Mesenchymal stem cell (in vitro differentiated cells and primary cell): Measurements from ENCODE around the gene S100A5.
A peak's percentile ranks its signal among the peaks of the same experiment; 100 is the strongest.

ENCODE experiments used
- DNase-seq: peaks from one replicate; pipeline ENCODE4 v3.0.0-alpha.2; 2013
- H2AFZ ChIP-seq: one replicate; pipeline ENCODE4 v1.6.1; 2013; ENCODE audit warnings: low read depth, mild to moderate bottlenecking, control low read depth, inconsistent platforms, low read length, moderate library complexity
- H2AK5ac ChIP-seq: 2 replicates; pipeline ENCODE4 v1.6.1; 2013; ENCODE audit warnings: low read length, moderate library complexity, mild to moderate bottlenecking, inconsistent platforms; ENCODE audit not compliant: severe bottlenecking
- H2BK120ac ChIP-seq: one replicate; pipeline ENCODE4 v1.6.1; 2013; ENCODE audit warnings: low read depth, mild to moderate bottlenecking, inconsistent platforms, low read length, moderate library complexity
- H2BK12ac ChIP-seq, 2 experiments: one replicate each; pipeline ENCODE4 v1.6.1; 2013; ENCODE audit warnings: inconsistent platforms in 2 of 2, low read length in 2 of 2, mild to moderate bottlenecking in 2 of 2, moderate library complexity in 2 of 2, control low read depth in 1 of 2
- H2BK15ac ChIP-seq: one replicate; pipeline ENCODE4 v1.6.1; 2013; ENCODE audit warnings: mild to moderate bottlenecking, low read depth, inconsistent platforms; ENCODE audit not compliant: poor library complexity, severe bottlenecking
- H2BK5ac ChIP-seq: 2 replicates; pipeline ENCODE4 v1.6.1; 2013; ENCODE audit warnings: low read depth, mild to moderate bottlenecking, low read length, control low read depth, inconsistent platforms; ENCODE audit not compliant: poor library complexity, severe bottlenecking
- H3K14ac ChIP-seq, 2 experiments: one replicate each; pipeline ENCODE4 v1.6.1; 2013; ENCODE audit warnings: inconsistent platforms in 2 of 2, low read length in 2 of 2, control low read depth in 1 of 2, mild to moderate bottlenecking in 1 of 2, moderate library complexity in 1 of 2
- H3K18ac ChIP-seq, 2 experiments: one replicate each; pipeline ENCODE4 v1.6.1; 2013; ENCODE audit warnings: inconsistent platforms in 2 of 2, low read length in 2 of 2, control low read depth in 1 of 2, low read depth in 1 of 2, mild to moderate bottlenecking in 1 of 2
- H3K23ac ChIP-seq, 2 experiments: one replicate each; pipeline ENCODE4 v1.6.1; 2013; ENCODE audit warnings: inconsistent platforms in 2 of 2, low read length in 2 of 2, mild to moderate bottlenecking in 2 of 2, moderate library complexity in 2 of 2, control low read depth in 1 of 2
- H3K27ac ChIP-seq: 2 replicates; pipeline ENCODE4 v1.5.1; 2013; ENCODE audit warnings: mild to moderate bottlenecking, moderate library complexity, low read length, control low read depth, inconsistent platforms; ENCODE audit not compliant: poor library complexity, severe bottlenecking
- H3K27me3 ChIP-seq, 2 experiments: 2 replicates each; pipeline versions ENCODE4 v1.6.1 to v1.7.0; 2013; ENCODE audit warnings: low read length in 2 of 2, mild to moderate bottlenecking in 2 of 2, moderate library complexity in 2 of 2, control low read depth in 1 of 2, inconsistent platforms in 1 of 2; ENCODE audit not compliant: control insufficient read depth in 1 of 2, insufficient read depth in 1 of 2
- H3K36me3 ChIP-seq, 2 experiments: 2 replicates each; pipeline versions ENCODE4 v1.6.1 to v1.7.0; 2013; ENCODE audit warnings: low read length in 2 of 2, control low read depth in 1 of 2, inconsistent platforms in 1 of 2, low read depth in 1 of 2, mild to moderate bottlenecking in 1 of 2; ENCODE audit not compliant: insufficient read depth in 2 of 2, control insufficient read depth in 1 of 2
- H3K4ac ChIP-seq, 2 experiments: one replicate each; pipeline ENCODE4 v1.6.1; 2013; ENCODE audit warnings: inconsistent platforms in 2 of 2, low read length in 2 of 2, mild to moderate bottlenecking in 2 of 2, moderate library complexity in 2 of 2, control low read depth in 1 of 2, low read depth in 1 of 2
- H3K4me1 ChIP-seq: 2 replicates; pipeline ENCODE4 v1.6.1; 2013; ENCODE audit warnings: low read depth, low read length, control low read depth; ENCODE audit not compliant: control insufficient read depth, insufficient read depth
- H3K4me2 ChIP-seq: 2 replicates; pipeline ENCODE4 v1.6.1; 2013; ENCODE audit warnings: low read length, mild to moderate bottlenecking, inconsistent platforms; ENCODE audit not compliant: poor library complexity, severe bottlenecking
- H3K4me3 ChIP-seq, 2 experiments: 2 replicates each; pipeline versions ENCODE4 v1.5.1 to v1.7.0; 2013; ENCODE audit warnings: low read length in 2 of 2, mild to moderate bottlenecking in 2 of 2, control low read depth in 1 of 2, low read depth in 1 of 2; ENCODE audit not compliant: insufficient read depth in 1 of 2
- H3K79me1 ChIP-seq: replicated peaks from 2 replicates; pipeline ENCODE4 v1.6.1; 2013; ENCODE audit warnings: mild to moderate bottlenecking, control low read depth, low read length, inconsistent platforms; ENCODE audit not compliant: poor library complexity, severe bottlenecking
- H3K9ac ChIP-seq: 2 replicates; pipeline ENCODE4 v1.7.0; 2013; ENCODE audit warnings: mild to moderate bottlenecking, low read length, moderate library complexity
- H3K9me3 ChIP-seq: 2 replicates; pipeline ENCODE4 v1.7.0; 2013; ENCODE audit warnings: mild to moderate bottlenecking, low read length; ENCODE audit not compliant: control insufficient read depth
- H4K8ac ChIP-seq: one replicate; pipeline ENCODE4 v1.6.1; 2013; ENCODE audit warnings: inconsistent platforms, mild to moderate bottlenecking, low read length, moderate library complexity
- H4K91ac ChIP-seq: one replicate; pipeline ENCODE4 v1.6.1; 2013; ENCODE audit warnings: mild to moderate bottlenecking, low read length, inconsistent platforms
- WGBS: methylation state at CpG from one replicate; pipeline ENCODE4 v1.1.7; 2013; ENCODE audit warnings: mixed read lengths; 5-methylcytosine and 5-hydroxymethylcytosine counted together

Gene S100A5

GRCh38 chr1:153509036-153509435, 31.7 kb downstream of the S100A5 start:
- Histone ChIP-seq H3K79me1 (no peaks in the 10 kb centered on the region), H3K4me3 (no peak overlapping the region), H3K9ac (no peak overlapping the region), H3K27me3 (no peaks in the 10 kb centered on the region), H3K4ac (no peak overlapping the region), H3K4me2 (no peak overlapping the region), H4K91ac (peak overlapping the region; percentile 43), H2BK15ac (no peak overlapping the region), H2BK12ac (peak overlapping the region in 1 of 2 experiments; percentile 82), H3K14ac (no peak overlapping the region), H4K8ac (no peak overlapping the region), H2AFZ (no peak overlapping the region), H3K9me3 (no peaks in the 10 kb centered on the region), H3K27ac (no peak overlapping the region), H3K4me1 (peaks cover 20% of the 10 kb centered on the region), H3K23ac (no peak overlapping the region), H2BK5ac (no peak overlapping the region), H3K36me3 (no peaks in the 10 kb centered on the region), H2AK5ac (peak overlapping the region; percentile 83), H2BK120ac (no peak overlapping the region), H3K18ac (no peak overlapping the region)
- 98% methylated on average over 3 of the region's 3 CpGs for WGBS
- DNase-seq, result no peak

- DNase-seq, result no peak
- peak overlapping the region in 1 of 2 experiments; percentile 49 for H3K18ac ChIP-seq
- H2AFZ ChIP-seq, result peak overlapping the region; percentile 47
- no peak overlapping the region for H3K4me2 ChIP-seq
- H4K8ac ChIP-seq, result peak overlapping the region; percentile 75
- peak overlapping the region; percentile 77 for H3K9ac ChIP-seq
- WGBS, result 91% methylated on average over 3 of the region's 11 CpGs
- H3K36me3 ChIP-seq, result no peaks in the 10 kb centered on the region
- H3K4me3 ChIP-seq, result peak overlapping the region in 1 of 2 experiments; percentile 58
- H2BK120ac ChIP-seq, result peak overlapping the region; percentile 73
- H3K23ac ChIP-seq, result peak overlapping the region in 1 of 2 experiments; percentile 74
- H3K9me3 ChIP-seq, result no peaks in the 10 kb centered on the region
- peak overlapping the region; percentile 81 for H2AK5ac ChIP-seq
- no peaks in the 10 kb centered on the region for H3K27me3 ChIP-seq
- no peaks in the 10 kb centered on the region for H3K79me1 ChIP-seq
- peak overlapping the region in 1 of 2 experiments; percentile 95 for H2BK12ac ChIP-seq
- H2BK15ac ChIP-seq, result no peak overlapping the region
- H2BK5ac ChIP-seq, result no peak overlapping the region
- peak overlapping the region in 1 of 2 experiments; percentile 61 for H3K14ac ChIP-seq
- peaks cover 20% of the 10 kb centered on the region for H3K4me1 ChIP-seq
- H4K91ac ChIP-seq, result peak overlapping the region; percentile 61
- H3K27ac ChIP-seq, result no peak overlapping the region
- peak overlapping the region; percentile 67 to 76 for H3K4ac ChIP-seq
These were observed 32.7 kb downstream of the S100A5 start for GRCh38 chr1:153507926-153508583.

GRCh38 chr1:153506831-153507413, 33.8 kb downstream of the S100A5 start:
- Histone ChIP-seq H3K27ac (peak overlapping the region; percentile 71), H3K79me1 (no peaks in the 10 kb centered on the region), H3K4me1 (peaks cover 18% of the 10 kb centered on the region), H2BK12ac (peak overlapping the region; percentile 78 to 80), H4K91ac (peak overlapping the region; percentile 95), H2AFZ (peak overlapping the region; percentile 20), H3K23ac (no peak overlapping the region), H3K4me3 (peak overlapping the region in 1 of 2 experiments; percentile 58), H2BK120ac (peak overlapping the region; percentile 54), H3K36me3 (no peaks in the 10 kb centered on the region), H3K9ac (peak overlapping the region; percentile 77), H2AK5ac (no peak overlapping the region), H2BK5ac (no peak overlapping the region), H3K9me3 (no peaks in the 10 kb centered on the region), H3K14ac (peak overlapping the region in 1 of 2 experiments; percentile 55), H3K4ac (peak overlapping the region; percentile 73 to 78), H3K27me3 (no peaks in the 10 kb centered on the region), H4K8ac (peak overlapping the region; percentile 83), H2BK15ac (peak overlapping the region; percentile 44), H3K18ac (peak overlapping the region; percentile 50 to 86), H3K4me2 (no peak overlapping the region)
- DNase-seq, result peak; percentile 93
- WGBS, result 48% methylated on average over 7 of the region's 7 CpGs

- Histone ChIP-seq H3K18ac (peak overlapping the region; percentile 22 to 65), H4K91ac (no peak overlapping the region), H3K4ac (no peak overlapping the region), H3K36me3 (no peaks in the 10 kb centered on the region), H3K9me3 (no peaks in the 10 kb centered on the region), H3K79me1 (no peaks in the 10 kb centered on the region), H2BK120ac (no peak overlapping the region), H3K9ac (peak overlapping the region; percentile 77), H2AFZ (no peak overlapping the region), H2BK12ac (peak overlapping the region in 1 of 2 experiments; percentile 4), H4K8ac (peak overlapping the region; percentile 81), H3K27me3 (no peaks in the 10 kb centered on the region), H3K4me1 (peaks cover 18% of the 10 kb centered on the region), H3K4me3 (peak overlapping the region in 1 of 2 experiments; percentile 46), H2BK5ac (no peak overlapping the region), H3K14ac (peak overlapping the region in 1 of 2 experiments; percentile 2), H2AK5ac (no peak overlapping the region), H3K27ac (no peak overlapping the region), H3K4me2 (no peak overlapping the region), H3K23ac (no peak overlapping the region), H2BK15ac (no peak overlapping the region)
- 88% methylated on average over 5 of the region's 5 CpGs for WGBS
- no peak for DNase-seq
These were observed 34.3 kb downstream of the S100A5 start for GRCh38 chr1:153506386-153506785.
